ENCODE measurements around the gene PTPN1.

The PTPN1 gene

GRCh38 chr20:50528129-50528528 is 17.9 kb downstream of the PTPN1 start:
- no peaks in the 10 kb centered on the region for H3F3A ChIP-seq (ENCODE audit: insufficient read depth, low read length)
- H3K9me2 ChIP-seq (ENCODE audit: low read depth, low read length), result no peaks in the 10 kb centered on the region
- H3K9me3 ChIP-seq (ENCODE audit: low read length), result no peaks in the 10 kb centered on the region
- peaks cover 11% of the 10 kb centered on the region for H3K4me1 ChIP-seq (ENCODE audit: insufficient read depth, low read length, severe bottlenecking)
- no peaks in the 10 kb centered on the region for H4K20me1 ChIP-seq (ENCODE audit: insufficient read depth, low read length)
- no peak overlapping the region for H3K9ac ChIP-seq (ENCODE audit: low read length)
- no peak overlapping the region for H3K4me2 ChIP-seq (ENCODE audit: low read length)
- H3K36me3 ChIP-seq (ENCODE audit: insufficient read depth, low read length), result 0 out of 2 replicates have a peak, but pooled peaks cover 8% of the 10 kb centered on the region
- no peak overlapping the region for H3K4me3 ChIP-seq (ENCODE audit: low read depth, low read length, poor library complexity, severe bottlenecking)
- no peak overlapping the region for H3K27ac ChIP-seq (ENCODE audit: low read depth, low read length, poor library complexity, severe bottlenecking)
- TF ChIP-seq CTCF (IDR thresholded peaks at IDR 0.05; ENCODE audit: low read length) (no peak), EZH2 (IDR thresholded peaks at IDR 0.05; ENCODE audit: borderline replicate concordance, low read length) (no peak)
- no peaks in the 10 kb centered on the region for H3K27me3 ChIP-seq (ENCODE audit: insufficient read depth, low read length)
- H3K79me2 ChIP-seq (ENCODE audit: insufficient read depth, low read length), result peaks cover 21% of the 10 kb centered on the region
- no peak overlapping the region for H2AFZ ChIP-seq (ENCODE audit: low read length)

- no peaks in the 10 kb centered on the region for H3F3A ChIP-seq (ENCODE audit: insufficient read depth, low read length)
- H2AFZ ChIP-seq (ENCODE audit: low read length), result no peak overlapping the region
- no peak overlapping the region for H3K27ac ChIP-seq (ENCODE audit: low read depth, low read length, poor library complexity, severe bottlenecking)
- H3K4me3 ChIP-seq (ENCODE audit: low read depth, low read length, poor library complexity, severe bottlenecking), result no peak overlapping the region
- H3K4me1 ChIP-seq (ENCODE audit: insufficient read depth, low read length, severe bottlenecking), result peaks cover 3% of the 10 kb centered on the region
- TF ChIP-seq CTCF (IDR thresholded peaks at IDR 0.05; ENCODE audit: low read length), result no peak
- TF ChIP-seq EZH2 (IDR thresholded peaks at IDR 0.05; ENCODE audit: borderline replicate concordance, low read length), result no peak
- H4K20me1 ChIP-seq (ENCODE audit: insufficient read depth, low read length), result no peaks in the 10 kb centered on the region
- H3K9ac ChIP-seq (ENCODE audit: low read length), result no peak overlapping the region
- no peaks in the 10 kb centered on the region for H3K27me3 ChIP-seq (ENCODE audit: insufficient read depth, low read length)
- H3K9me3 ChIP-seq (ENCODE audit: low read length), result no peaks in the 10 kb centered on the region
- no peak overlapping the region for H3K4me2 ChIP-seq (ENCODE audit: low read length)
- H3K9me2 ChIP-seq (ENCODE audit: low read depth, low read length), result no peaks in the 10 kb centered on the region
- H3K36me3 ChIP-seq (ENCODE audit: insufficient read depth, low read length), result 0 out of 2 replicates have a peak, but pooled peaks cover 8% of the 10 kb centered on the region
- peaks cover 21% of the 10 kb centered on the region for H3K79me2 ChIP-seq (ENCODE audit: insufficient read depth, low read length)
These were observed 18.7 kb downstream of the PTPN1 start for GRCh38 chr20:50528804-50529351.

GRCh38 chr20:50532221-50532620 is 22.0 kb downstream of the PTPN1 start:
- H3K27ac ChIP-seq (ENCODE audit: low read depth, low read length, poor library complexity, severe bottlenecking), result no peak overlapping the region
- no peak overlapping the region for H2AFZ ChIP-seq (ENCODE audit: low read length)
- no peaks in the 10 kb centered on the region for H3K4me1 ChIP-seq (ENCODE audit: insufficient read depth, low read length, severe bottlenecking)
- H3K79me2 ChIP-seq (ENCODE audit: insufficient read depth, low read length), result no peaks in the 10 kb centered on the region
- 0 out of 2 replicates have a peak, but pooled peaks cover 8% of the 10 kb centered on the region for H3K36me3 ChIP-seq (ENCODE audit: insufficient read depth, low read length)
- H3K9ac ChIP-seq (ENCODE audit: low read length), result no peak overlapping the region
- H3K4me2 ChIP-seq (ENCODE audit: low read length), result no peak overlapping the region
- no peaks in the 10 kb centered on the region for H4K20me1 ChIP-seq (ENCODE audit: insufficient read depth, low read length)
- no peaks in the 10 kb centered on the region for H3K9me2 ChIP-seq (ENCODE audit: low read depth, low read length)
- no peak for TF ChIP-seq CTCF (IDR thresholded peaks at IDR 0.05; ENCODE audit: low read length)
- TF ChIP-seq EZH2 (IDR thresholded peaks at IDR 0.05; ENCODE audit: borderline replicate concordance, low read length), result no peak
- H3K4me3 ChIP-seq (ENCODE audit: low read depth, low read length, poor library complexity, severe bottlenecking), result no peak overlapping the region
- H3F3A ChIP-seq (ENCODE audit: insufficient read depth, low read length), result no peaks in the 10 kb centered on the region
- no peaks in the 10 kb centered on the region for H3K27me3 ChIP-seq (ENCODE audit: insufficient read depth, low read length)
- no peaks in the 10 kb centered on the region for H3K9me3 ChIP-seq (ENCODE audit: low read length)
